NCI-H748 (cell line): ENCODE results near the gene KRT84.

Source experiments
- DNase-seq: peaks from one replicate; lab custom pipeline; 2025; ENCODE audit not compliant: unreplicated experiment; lab: John Stamatoyannopoulos, UW

KRT84 gene

GRCh38 chr12:52362118-52362726, 23.2 kb downstream of the KRT84 start:
- DNase-seq: no peak

GRCh38 chr12:52361553-52361952, 23.9 kb downstream of the KRT84 start:
- no peak for DNase-seq

- DNase-seq: no peak
Observed at GRCh38 chr12:52360663-52361271, 24.7 kb downstream of the KRT84 start.

- no peak for DNase-seq
Observed at GRCh38 chr12:52360106-52360662, 25.3 kb downstream of the KRT84 start.

GRCh38 chr12:52359621-52360061, 25.8 kb downstream of the KRT84 start:
- DNase-seq: no peak

GRCh38 chr12:52358575-52359350, 26.7 kb downstream of the KRT84 start:
- no peak for DNase-seq

- DNase-seq: no peak
Observed at GRCh38 chr12:52356762-52357580, 28.5 kb downstream of the KRT84 start.

GRCh38 chr12:52356031-52356761, 29.3 kb downstream of the KRT84 start:
- DNase-seq: no peak

- DNase-seq: no peak
Observed at GRCh38 chr12:52355176-52355575, 30.3 kb downstream of the KRT84 start.

GRCh38 chr12:52354200-52354599, 31.3 kb downstream of the KRT84 start:
- peak; percentile 83 for DNase-seq

GRCh38 chr12:52353766-52354165, 31.7 kb downstream of the KRT84 start:
- DNase-seq: peak; percentile 46

- no peak for DNase-seq
Observed at GRCh38 chr12:52352951-52353350, 32.5 kb downstream of the KRT84 start.

- no peak for DNase-seq
Observed at GRCh38 chr12:52351196-52352059, 34.0 kb downstream of the KRT84 start.

- DNase-seq: no peak
Observed at GRCh38 chr12:52350786-52351185, 34.7 kb downstream of the KRT84 start.

- no peak for DNase-seq
Observed at GRCh38 chr12:52350021-52350620, 35.3 kb downstream of the KRT84 start.

GRCh38 chr12:52349196-52349595, 36.3 kb downstream of the KRT84 start:
- DNase-seq: no peak

GRCh38 chr12:52347551-52348510, 37.6 kb downstream of the KRT84 start:
- DNase-seq: no peak

GRCh38 chr12:52347016-52347415, 38.4 kb downstream of the KRT84 start:
- no peak for DNase-seq
